VCaP (cell line): ENCODE measurements around the gene KLRB1.
A peak's percentile ranks its signal among the peaks of the same experiment; 100 is the strongest.

ENCODE experiments used
- H3K27ac ChIP-seq: fragments of 450-650 bp; 2 replicates; pipeline ENCODE4 v1.5.1; 2017
- TF ChIP-seq, protein P1 (sequence below): fragments of 450-650 bp; conservative IDR thresholded peaks from 2 replicates; pipeline ENCODE4 v1.5.1; 2017; ENCODE audit warnings: mild to moderate bottlenecking, moderate library complexity

Gene KLRB1

DNA sequence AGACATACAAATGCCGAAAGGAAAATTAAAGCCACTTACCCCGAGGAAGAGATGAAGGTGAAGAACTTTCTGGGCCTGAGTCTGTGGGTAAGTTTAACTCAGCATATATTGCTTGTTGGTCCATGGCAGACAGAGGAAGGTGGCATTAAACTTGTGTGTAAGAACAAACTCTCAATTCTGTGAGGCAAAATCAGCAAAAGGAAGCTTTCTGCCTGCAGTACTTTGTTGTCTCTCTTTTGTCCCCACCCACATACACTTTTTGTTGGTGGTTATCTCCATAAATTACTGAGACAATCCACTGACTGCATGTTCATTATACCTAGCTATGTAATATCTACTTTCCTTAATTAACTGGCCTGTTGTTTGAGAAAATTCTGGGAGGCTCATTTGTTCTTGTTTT, at the start of gene KLRB1:
KLRB1 (minus strand) TSS at position 201 of the 400 bp plus-strand sequence; CDS start at position 124, 77 bp downstream.
- TF ChIP-seq, protein P1, sequence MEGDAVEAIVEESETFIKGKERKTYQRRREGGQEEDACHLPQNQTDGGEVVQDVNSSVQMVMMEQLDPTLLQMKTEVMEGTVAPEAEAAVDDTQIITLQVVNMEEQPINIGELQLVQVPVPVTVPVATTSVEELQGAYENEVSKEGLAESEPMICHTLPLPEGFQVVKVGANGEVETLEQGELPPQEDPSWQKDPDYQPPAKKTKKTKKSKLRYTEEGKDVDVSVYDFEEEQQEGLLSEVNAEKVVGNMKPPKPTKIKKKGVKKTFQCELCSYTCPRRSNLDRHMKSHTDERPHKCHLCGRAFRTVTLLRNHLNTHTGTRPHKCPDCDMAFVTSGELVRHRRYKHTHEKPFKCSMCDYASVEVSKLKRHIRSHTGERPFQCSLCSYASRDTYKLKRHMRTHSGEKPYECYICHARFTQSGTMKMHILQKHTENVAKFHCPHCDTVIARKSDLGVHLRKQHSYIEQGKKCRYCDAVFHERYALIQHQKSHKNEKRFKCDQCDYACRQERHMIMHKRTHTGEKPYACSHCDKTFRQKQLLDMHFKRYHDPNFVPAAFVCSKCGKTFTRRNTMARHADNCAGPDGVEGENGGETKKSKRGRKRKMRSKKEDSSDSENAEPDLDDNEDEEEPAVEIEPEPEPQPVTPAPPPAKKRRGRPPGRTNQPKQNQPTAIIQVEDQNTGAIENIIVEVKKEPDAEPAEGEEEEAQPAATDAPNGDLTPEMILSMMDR = no peak
- H3K27ac ChIP-seq = no peak within 1 kb of the TSS

DNA sequence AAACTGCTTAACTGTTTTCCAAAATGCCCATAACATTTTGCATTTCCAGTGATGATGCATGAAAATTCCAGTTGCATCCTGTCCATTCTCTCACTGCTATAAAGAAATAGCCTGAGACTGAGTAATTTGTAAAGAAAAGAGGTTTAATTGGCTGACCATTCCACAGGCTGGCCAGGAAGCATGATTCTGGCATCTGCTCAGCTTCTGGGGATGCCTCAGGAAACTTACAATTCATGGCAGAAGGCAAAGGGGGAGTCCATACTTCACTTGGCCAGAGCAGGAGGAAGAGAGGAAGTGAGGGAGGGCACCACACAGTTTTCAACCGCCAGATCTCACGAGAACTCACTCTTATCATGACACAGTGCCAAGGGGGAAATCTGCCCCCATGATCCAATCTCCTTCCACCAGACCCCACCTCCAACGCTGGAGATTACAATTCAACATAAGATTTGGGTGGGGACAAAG, 43.6 kb upstream of the KLRB1 start:
- TF ChIP-seq, protein P1 = no peak
- H3K27ac ChIP-seq = no peak overlapping the region

DNA sequence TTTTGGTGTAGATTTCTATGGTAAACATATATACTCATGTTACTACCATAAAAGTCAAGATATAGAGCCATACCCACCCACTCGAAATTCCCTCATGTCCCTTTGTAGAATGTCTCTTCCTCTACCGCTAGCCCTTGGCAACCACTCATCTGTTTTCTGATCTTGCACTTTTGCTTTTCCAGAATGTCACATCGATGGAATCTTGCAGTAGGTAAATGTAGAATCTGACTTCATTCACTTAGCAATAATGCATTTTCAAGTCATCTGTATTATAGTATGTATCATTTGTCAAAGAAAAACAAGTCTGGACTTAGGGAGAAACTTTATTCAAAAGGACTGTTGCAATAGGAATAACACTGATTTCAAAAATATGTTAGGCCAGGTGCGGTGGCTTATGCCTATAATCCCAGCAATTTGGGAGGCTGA, 42.4 kb upstream of the KLRB1 start:
- no peak overlapping the region for H3K27ac ChIP-seq

DNA sequence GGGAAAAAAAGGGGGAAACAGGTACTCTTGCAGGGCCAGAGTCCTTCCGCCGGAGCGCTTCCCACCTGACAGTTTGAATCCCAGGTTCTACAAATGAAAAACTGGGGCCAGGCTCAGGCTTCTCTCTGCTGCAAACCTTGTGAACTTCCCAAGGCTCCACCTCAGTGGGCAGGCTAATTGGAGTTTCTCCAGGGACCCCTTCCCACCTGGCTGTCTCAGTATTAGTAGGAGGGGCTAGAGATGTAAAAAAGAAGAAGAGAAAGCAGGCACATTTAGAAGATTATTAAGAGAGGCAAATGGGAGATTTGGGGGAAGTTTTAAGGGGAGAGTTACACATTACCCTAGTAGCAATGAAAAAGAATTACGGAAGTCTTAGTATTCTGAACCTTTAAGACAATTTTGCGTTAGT, 41.8 kb upstream of the KLRB1 start:
- TF ChIP-seq, protein P1 = no peak
- H3K27ac ChIP-seq = peak overlapping the region; percentile 92

More for the DNA sequence above, 42.4 kb upstream of the KLRB1 start:
- TF ChIP-seq, protein P1 = no peak

DNA sequence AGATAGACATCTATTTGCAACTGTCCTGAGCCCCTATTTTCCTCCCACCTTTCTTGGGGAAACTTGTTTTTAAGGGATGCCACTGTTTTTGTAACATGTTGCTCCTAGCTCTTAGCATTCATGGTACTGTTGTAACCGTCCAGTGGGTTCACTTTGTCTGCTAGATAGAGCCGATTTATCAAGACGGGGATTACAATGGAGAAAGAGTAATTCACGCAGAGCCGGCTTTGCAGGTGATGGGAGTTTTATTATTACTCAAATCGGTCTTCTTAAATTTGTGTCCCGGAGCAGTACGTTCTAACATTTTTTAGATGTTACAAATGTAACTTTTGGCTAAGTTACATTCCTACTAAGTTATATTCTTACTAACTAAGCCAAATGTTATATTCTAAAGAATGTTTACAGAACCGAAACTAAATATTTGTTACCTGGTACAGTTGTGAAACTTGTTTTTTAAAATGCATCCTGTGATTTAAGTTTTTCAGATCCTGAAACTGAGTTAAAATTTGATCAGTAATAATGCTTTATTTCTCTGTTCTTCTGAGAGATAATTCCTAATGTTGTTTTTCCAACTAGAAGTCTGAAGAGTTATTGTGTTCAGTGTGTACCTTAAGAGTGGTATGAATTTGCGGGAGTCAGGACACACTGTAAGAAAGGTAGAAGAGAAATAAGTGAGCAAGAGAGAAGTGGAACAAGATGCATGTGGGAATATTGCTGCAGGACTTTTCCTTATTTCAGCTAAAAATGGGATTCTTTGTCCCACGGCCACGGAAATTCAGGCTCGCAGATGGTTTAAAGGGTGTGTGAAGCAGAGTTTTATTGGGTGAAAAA, 41.2 kb upstream of the KLRB1 start:
- peak overlapping the region; percentile 92 for H3K27ac ChIP-seq

DNA sequence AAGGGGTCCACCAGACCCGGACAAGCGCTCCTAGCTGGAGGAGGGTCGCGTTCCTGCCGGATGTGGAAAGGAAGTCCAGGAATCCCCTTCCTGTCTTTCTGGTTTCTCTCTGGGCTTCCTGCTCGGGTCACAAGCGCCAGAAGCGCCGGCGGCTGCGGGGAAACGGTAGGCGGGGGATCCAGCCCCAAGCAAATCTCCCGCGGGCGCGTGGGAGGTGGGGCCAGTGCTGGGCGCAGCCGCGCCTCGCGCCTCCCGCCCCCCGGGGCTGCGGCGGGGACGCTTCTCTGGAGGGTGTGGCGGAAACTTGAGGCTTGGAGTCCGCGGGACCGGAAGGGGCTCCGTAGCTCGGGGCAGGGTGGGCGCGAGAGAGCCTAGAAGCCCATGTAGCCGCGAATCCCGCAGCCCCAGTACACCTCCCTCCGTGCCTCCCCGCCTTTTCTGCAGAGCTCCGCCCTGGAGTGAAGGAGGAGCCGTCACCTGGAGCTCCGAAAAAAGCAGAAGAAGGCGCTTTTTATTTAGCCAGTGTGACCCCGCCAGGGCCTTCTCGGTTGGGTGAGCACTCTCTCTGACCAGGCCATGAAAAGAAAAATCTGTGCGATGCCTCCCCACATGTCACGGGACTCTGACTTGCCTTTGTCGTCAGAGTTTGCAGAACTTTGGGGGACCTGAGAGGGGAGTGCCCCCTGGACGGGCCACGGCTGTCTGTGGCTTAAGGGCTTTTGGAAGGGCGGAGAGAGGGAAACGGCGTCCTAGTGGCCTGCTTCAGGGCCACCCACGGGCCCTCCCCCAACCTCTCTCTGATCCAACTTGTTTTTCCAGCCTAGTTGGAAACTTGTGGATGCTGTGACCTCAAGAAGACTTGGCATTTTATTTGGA, 40.3 kb upstream of the KLRB1 start:
- H3K27ac ChIP-seq = peak overlapping the region; percentile 92
- TF ChIP-seq, protein P1 = no peak

More for the DNA sequence above, 41.2 kb upstream of the KLRB1 start:
- TF ChIP-seq, protein P1 = no peak
